Measurements from ENCODE around the gene ZIC4. TPM values are rescaled to one million over a fixed set of nuclear protein-coding genes. Genes with fewer than 3 reads are reported as not detected.

The ZIC4 gene
- total and polyA plus RNA-seq, 2 donors (not counting 1 experiment from before 2014, with no cell fraction given) = not detected

DNA sequence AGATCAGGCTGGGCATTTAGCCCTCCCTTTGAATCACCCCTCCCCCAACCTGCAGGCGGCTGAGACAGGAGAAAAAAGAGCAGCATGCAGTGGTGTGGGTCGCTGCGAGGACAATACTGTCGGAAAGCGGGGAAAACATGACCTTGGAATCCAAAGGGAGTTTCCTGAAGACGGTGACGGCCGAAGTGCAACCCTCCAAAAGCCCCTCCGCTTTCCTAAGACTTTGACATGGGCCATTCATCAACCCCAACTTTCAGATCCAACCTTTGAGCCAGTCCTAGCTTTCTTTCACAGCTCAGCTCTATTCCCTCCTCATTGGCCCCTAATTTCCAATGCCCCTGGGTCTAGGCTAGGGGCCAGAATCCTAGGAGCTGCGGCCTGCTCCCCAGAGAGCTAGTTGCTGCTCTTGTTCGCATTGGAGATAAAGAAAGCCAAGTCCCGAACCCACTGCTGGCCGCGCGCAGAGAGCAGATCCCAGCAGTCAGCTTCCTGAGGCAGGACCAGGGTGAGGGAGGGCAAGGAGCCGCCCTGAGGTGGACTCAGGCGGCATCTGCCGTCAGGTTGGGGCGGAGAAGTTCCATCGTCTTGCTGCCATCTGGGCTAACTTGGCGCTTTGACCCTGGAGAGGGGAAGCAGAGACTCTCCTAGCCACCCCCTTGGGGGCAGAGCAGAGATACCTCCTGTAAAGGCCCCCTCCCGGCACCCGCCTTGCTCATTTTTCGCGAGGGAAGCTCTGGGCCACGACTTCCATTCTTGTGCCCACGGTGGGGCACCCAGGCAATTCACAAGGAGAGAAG, 914 bp downstream of the ZIC4 start:
- peak; percentile 24 for TF ChIP-seq EZH2 (IDR thresholded peaks at IDR 0.05; ENCODE audit: low read length, missing control alignments)
- TF ChIP-seq, protein P1, sequence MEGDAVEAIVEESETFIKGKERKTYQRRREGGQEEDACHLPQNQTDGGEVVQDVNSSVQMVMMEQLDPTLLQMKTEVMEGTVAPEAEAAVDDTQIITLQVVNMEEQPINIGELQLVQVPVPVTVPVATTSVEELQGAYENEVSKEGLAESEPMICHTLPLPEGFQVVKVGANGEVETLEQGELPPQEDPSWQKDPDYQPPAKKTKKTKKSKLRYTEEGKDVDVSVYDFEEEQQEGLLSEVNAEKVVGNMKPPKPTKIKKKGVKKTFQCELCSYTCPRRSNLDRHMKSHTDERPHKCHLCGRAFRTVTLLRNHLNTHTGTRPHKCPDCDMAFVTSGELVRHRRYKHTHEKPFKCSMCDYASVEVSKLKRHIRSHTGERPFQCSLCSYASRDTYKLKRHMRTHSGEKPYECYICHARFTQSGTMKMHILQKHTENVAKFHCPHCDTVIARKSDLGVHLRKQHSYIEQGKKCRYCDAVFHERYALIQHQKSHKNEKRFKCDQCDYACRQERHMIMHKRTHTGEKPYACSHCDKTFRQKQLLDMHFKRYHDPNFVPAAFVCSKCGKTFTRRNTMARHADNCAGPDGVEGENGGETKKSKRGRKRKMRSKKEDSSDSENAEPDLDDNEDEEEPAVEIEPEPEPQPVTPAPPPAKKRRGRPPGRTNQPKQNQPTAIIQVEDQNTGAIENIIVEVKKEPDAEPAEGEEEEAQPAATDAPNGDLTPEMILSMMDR (conservative IDR thresholded peaks at IDR 0.05 in 1 of 2, IDR thresholded peaks at IDR 0.05 in 1 of 2; ENCODE audit: low read depth in 1 of 2, low read length in 2 of 2) = no peak
- no peaks in the 10 kb centered on the region for H3K36me3 ChIP-seq (ENCODE audit: control insufficient read depth, insufficient read depth, low read length)
- no peak overlapping the region for H3K9ac ChIP-seq (ENCODE audit: insufficient read depth, low read length)
- H3K9me3 ChIP-seq (ENCODE audit: control insufficient read depth, insufficient read depth, low read depth, low read length) = no peaks in the 10 kb centered on the region
- H3K27ac ChIP-seq (ENCODE audit: insufficient read depth, low read length) = no peak overlapping the region
- peaks cover 2% of the 10 kb centered on the region for H4K20me1 ChIP-seq (ENCODE audit: control insufficient read depth, extremely low read depth, insufficient read depth, low read length)
- H2AFZ ChIP-seq (ENCODE audit: low read length) = no peak overlapping the region
- H3K4me3 ChIP-seq (replicated peaks in 1 of 4; ENCODE audit: control extremely low read depth in 1 of 4, insufficient read depth in 1 of 4, low read depth in 3 of 4, low read length in 4 of 4) = no peak overlapping the region
- no peaks in the 10 kb centered on the region for H3K4me1 ChIP-seq (ENCODE audit: control insufficient read depth, extremely low read depth, insufficient read depth, low read length)
- H3K27me3 ChIP-seq (ENCODE audit: control insufficient read depth, insufficient read depth, low read length) = peaks cover 69% of the 10 kb centered on the region
- DNase-seq (ENCODE audit: low read depth in 2 of 2) = no peak
- H3K79me2 ChIP-seq (ENCODE audit: control insufficient read depth, insufficient read depth, low read length) = no peaks in the 10 kb centered on the region
- no peak overlapping the region for H3K4me2 ChIP-seq (ENCODE audit: extremely low read depth, insufficient read depth, low read length)

DNA sequence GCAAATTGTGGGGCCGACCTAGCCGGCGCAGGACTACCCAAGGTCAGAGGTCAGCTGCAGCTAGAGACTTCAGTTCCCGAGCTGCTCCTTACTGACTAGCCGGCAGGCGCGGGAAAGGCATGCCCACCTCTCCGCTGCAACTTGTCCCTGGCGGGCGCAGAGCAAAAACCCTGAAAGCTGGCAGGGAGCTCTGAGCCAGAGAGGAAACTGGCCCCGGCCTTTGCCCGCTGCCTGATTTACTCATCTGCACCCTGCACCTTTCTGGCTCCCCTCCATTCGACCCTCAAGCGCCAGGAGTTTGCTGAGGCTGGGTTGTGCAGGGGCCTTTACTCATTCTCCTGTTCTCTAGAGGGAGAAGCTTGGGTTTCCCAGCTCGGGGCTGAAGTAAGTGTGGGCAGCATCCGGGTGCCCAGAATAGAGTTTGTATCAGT, 1.5 kb downstream of the ZIC4 start:
- Histone ChIP-seq H3K4me3 (replicated peaks in 1 of 4; ENCODE audit: control extremely low read depth in 1 of 4, insufficient read depth in 1 of 4, low read depth in 3 of 4, low read length in 4 of 4) (no peak overlapping the region), H3K4me1 (ENCODE audit: control insufficient read depth, extremely low read depth, insufficient read depth, low read length) (no peaks in the 10 kb centered on the region), H3K27me3 (ENCODE audit: control insufficient read depth, insufficient read depth, low read length) (peaks cover 65% of the 10 kb centered on the region), H3K36me3 (ENCODE audit: control insufficient read depth, insufficient read depth, low read length) (no peaks in the 10 kb centered on the region), H3K9ac (ENCODE audit: insufficient read depth, low read length) (no peak overlapping the region), H3K9me3 (ENCODE audit: control insufficient read depth, insufficient read depth, low read depth, low read length) (no peaks in the 10 kb centered on the region), H4K20me1 (ENCODE audit: control insufficient read depth, extremely low read depth, insufficient read depth, low read length) (peaks cover 2% of the 10 kb centered on the region), H2AFZ (ENCODE audit: low read length) (no peak overlapping the region), H3K27ac (ENCODE audit: insufficient read depth, low read length) (no peak overlapping the region), H3K4me2 (ENCODE audit: extremely low read depth, insufficient read depth, low read length) (no peak overlapping the region), H3K79me2 (ENCODE audit: control insufficient read depth, insufficient read depth, low read length) (no peaks in the 10 kb centered on the region)
- DNase-seq (ENCODE audit: low read depth in 2 of 2) = no peak
- TF ChIP-seq, protein P1 (conservative IDR thresholded peaks at IDR 0.05 in 1 of 2, IDR thresholded peaks at IDR 0.05 in 1 of 2; ENCODE audit: low read depth in 1 of 2, low read length in 2 of 2) = no peak
- TF ChIP-seq EZH2 (IDR thresholded peaks at IDR 0.05; ENCODE audit: low read length, missing control alignments) = no peak

DNA sequence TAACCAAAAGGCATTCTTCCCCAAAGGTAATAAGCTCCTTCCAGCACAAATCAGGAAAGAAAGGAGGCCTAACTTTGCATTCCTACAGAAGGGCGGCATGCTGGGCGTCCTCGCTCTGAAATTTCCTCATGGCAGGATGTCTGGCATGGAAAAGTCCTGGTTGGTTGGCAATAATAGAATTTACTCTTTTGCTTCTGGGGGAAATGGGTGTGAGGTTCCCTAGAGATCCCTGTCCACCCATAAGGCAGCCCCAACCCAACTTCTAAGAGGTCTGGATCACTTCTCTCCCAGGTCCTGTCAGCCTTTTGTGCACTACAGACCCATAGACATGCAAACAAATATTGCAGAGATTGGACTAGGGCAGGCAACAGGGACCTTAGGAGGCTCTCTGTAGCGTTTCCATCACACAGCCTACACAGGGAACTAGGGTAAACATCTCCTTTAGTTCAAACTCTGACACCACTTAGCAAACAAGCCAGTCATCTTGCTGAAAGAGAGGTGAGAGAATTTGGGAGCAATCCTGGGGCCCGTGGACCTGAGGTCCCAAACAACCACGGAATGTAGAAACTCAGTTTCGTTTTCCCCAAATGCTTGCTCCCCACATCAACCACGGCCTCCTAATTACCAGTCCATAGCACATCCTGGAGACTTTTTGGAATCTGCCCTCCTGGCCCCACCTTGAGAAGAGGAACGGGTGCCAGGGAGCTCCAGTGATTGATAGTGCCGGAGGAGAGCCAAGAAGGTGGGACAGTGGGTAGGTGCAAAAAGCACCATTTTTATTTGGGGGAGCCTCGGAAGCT, 2.1 kb downstream of the ZIC4 start:
- Histone ChIP-seq H3K4me1 (ENCODE audit: control insufficient read depth, extremely low read depth, insufficient read depth, low read length) (no peaks in the 10 kb centered on the region), H4K20me1 (ENCODE audit: control insufficient read depth, extremely low read depth, insufficient read depth, low read length) (peaks cover 2% of the 10 kb centered on the region), H3K4me2 (ENCODE audit: extremely low read depth, insufficient read depth, low read length) (no peak overlapping the region), H3K36me3 (ENCODE audit: control insufficient read depth, insufficient read depth, low read length) (no peaks in the 10 kb centered on the region), H3K9me3 (ENCODE audit: control insufficient read depth, insufficient read depth, low read depth, low read length) (no peaks in the 10 kb centered on the region), H2AFZ (ENCODE audit: low read length) (no peak overlapping the region), H3K79me2 (ENCODE audit: control insufficient read depth, insufficient read depth, low read length) (no peaks in the 10 kb centered on the region), H3K27me3 (ENCODE audit: control insufficient read depth, insufficient read depth, low read length) (peaks cover 61% of the 10 kb centered on the region), H3K27ac (ENCODE audit: insufficient read depth, low read length) (no peak overlapping the region), H3K4me3 (replicated peaks in 1 of 4; ENCODE audit: control extremely low read depth in 1 of 4, insufficient read depth in 1 of 4, low read depth in 3 of 4, low read length in 4 of 4) (no peak overlapping the region), H3K9ac (ENCODE audit: insufficient read depth, low read length) (no peak overlapping the region)
- TF ChIP-seq, protein P1 (conservative IDR thresholded peaks at IDR 0.05 in 1 of 2, IDR thresholded peaks at IDR 0.05 in 1 of 2; ENCODE audit: low read depth in 1 of 2, low read length in 2 of 2) = no peak
- peak; percentile 23 for TF ChIP-seq EZH2 (IDR thresholded peaks at IDR 0.05; ENCODE audit: low read length, missing control alignments)
- no peak for DNase-seq (ENCODE audit: low read depth in 2 of 2)
